Parathyroid adenoma (tissue), 2 donors: Measurements from ENCODE around the gene PRKN.

Experiments used
- H2AFZ ChIP-seq: fragments of 300-600 bp; sonication (generic); one replicate; pipeline ENCODE4 v1.7.0; 2017; ENCODE audit warnings: antibody characterized with exemption, mild to moderate bottlenecking
- H3K27ac ChIP-seq: fragments of 300-600 bp; sonication (generic); one replicate; pipeline ENCODE4 v1.7.0; 2017
- H3K27me3 ChIP-seq: fragments of 300-600 bp; sonication (generic); one replicate; pipeline ENCODE4 v1.7.0; 2017; ENCODE audit warnings: low read length; ENCODE audit not compliant: control insufficient read depth, insufficient read depth
- H3K36me3 ChIP-seq: fragments of 300-600 bp; sonication (generic); one replicate; pipeline ENCODE4 v1.7.0; 2017; ENCODE audit warnings: low read length; ENCODE audit not compliant: control insufficient read depth, insufficient read depth
- H3K4me1 ChIP-seq: fragments of 300-600 bp; sonication (generic); one replicate; pipeline ENCODE4 v1.7.0; 2017; ENCODE audit warnings: control low read depth
- H3K4me2 ChIP-seq: fragments of 300-600 bp; sonication (generic); one replicate; pipeline ENCODE4 v1.7.0; 2017; ENCODE audit warnings: low read length
- H3K4me3 ChIP-seq: fragments of 300-600 bp; sonication (generic); one replicate; pipeline ENCODE4 v1.7.0; 2017; ENCODE audit warnings: low read depth, low read length
- H3K79me2 ChIP-seq: fragments of 300-600 bp; sonication (generic); one replicate; pipeline ENCODE4 v1.7.0; 2017; ENCODE audit warnings: control low read depth
- H3K9ac ChIP-seq: fragments of 300-600 bp; sonication (generic); one replicate; pipeline ENCODE4 v1.7.0; 2017; ENCODE audit warnings: mild to moderate bottlenecking
- H3K9me3 ChIP-seq: fragments of 300-600 bp; sonication (generic); one replicate; pipeline ENCODE4 v1.7.0; 2017; ENCODE audit warnings: low read length; ENCODE audit not compliant: control insufficient read depth
- TF ChIP-seq, protein P1 (sequence below): fragments of 300-600 bp; sonication (generic); IDR thresholded peaks from one replicate; pipeline ENCODE4 v1.7.0; 2017; ENCODE audit warnings: antibody characterized with exemption, mild to moderate bottlenecking
- donor health status: primary hyperparathyroidism.

PRKN gene

DNA sequence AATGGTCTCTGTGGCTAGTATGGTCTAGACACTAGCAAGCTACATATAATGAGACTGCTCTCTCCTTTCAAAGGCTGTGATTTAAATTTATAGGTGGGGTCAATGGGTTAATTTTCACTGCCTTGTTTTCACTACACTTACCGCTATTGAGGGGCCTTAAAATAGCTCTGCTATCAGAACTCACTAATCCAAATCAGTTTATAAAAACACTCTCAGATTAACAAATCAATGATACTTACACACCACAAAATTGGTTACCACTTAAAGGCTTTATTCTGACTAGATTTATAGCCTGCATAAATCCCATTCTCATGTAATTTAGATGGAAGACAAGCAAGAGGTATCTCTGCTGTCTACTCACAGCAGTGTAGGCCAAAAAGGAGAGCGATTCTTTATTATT lies 1140.7 kb downstream of the PRKN start:
- Histone ChIP-seq H3K27ac (no peak overlapping the region), H3K4me3 (no peak overlapping the region), H3K36me3 (no peaks in the 10 kb centered on the region), H3K4me1 (no peaks in the 10 kb centered on the region), H3K27me3 (no peaks in the 10 kb centered on the region), H3K9me3 (no peaks in the 10 kb centered on the region), H3K4me2 (no peak overlapping the region), H3K9ac (no peak overlapping the region), H2AFZ (no peak overlapping the region), H3K79me2 (no peaks in the 10 kb centered on the region)
- TF ChIP-seq, protein P1, sequence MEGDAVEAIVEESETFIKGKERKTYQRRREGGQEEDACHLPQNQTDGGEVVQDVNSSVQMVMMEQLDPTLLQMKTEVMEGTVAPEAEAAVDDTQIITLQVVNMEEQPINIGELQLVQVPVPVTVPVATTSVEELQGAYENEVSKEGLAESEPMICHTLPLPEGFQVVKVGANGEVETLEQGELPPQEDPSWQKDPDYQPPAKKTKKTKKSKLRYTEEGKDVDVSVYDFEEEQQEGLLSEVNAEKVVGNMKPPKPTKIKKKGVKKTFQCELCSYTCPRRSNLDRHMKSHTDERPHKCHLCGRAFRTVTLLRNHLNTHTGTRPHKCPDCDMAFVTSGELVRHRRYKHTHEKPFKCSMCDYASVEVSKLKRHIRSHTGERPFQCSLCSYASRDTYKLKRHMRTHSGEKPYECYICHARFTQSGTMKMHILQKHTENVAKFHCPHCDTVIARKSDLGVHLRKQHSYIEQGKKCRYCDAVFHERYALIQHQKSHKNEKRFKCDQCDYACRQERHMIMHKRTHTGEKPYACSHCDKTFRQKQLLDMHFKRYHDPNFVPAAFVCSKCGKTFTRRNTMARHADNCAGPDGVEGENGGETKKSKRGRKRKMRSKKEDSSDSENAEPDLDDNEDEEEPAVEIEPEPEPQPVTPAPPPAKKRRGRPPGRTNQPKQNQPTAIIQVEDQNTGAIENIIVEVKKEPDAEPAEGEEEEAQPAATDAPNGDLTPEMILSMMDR = no peak

DNA sequence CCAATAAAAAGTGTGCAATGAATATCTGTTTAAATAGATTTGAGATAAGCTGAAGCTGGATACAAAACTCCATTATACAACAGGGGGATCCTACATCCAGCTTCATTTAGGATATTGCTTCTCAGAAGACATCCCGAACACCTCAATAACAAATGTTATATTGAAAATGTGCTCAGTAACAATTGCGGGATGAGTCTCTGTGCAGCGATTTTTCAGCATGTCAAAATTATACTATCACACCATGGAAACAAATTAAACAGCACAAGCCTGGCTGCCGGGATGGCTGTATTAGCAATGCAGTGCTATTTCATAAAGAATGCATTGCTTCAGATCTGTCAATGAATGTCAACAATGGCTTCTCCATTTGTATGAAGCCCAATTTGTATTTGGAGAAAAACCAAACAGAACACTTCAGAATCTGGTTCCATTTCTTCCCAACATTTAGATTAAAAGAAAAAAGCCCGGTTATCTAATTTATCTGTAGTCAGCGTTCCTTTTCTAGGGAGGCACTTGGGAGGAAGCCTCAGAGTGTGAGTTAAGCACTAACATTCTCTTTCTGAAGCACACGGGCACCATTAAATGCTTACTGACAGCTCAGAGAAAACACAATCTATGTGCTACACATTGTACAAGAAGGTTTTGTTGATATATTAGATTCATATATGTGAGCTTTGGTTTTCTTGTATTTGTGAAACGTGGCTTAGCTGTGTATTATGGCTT lies 1142.8 kb downstream of the PRKN start:
- Histone ChIP-seq H3K36me3 (no peaks in the 10 kb centered on the region), H3K4me2 (no peak overlapping the region), H3K4me1 (no peaks in the 10 kb centered on the region), H3K9ac (no peak overlapping the region), H2AFZ (no peak overlapping the region), H3K79me2 (no peaks in the 10 kb centered on the region), H3K4me3 (no peak overlapping the region), H3K9me3 (no peaks in the 10 kb centered on the region), H3K27ac (no peak overlapping the region), H3K27me3 (no peaks in the 10 kb centered on the region)
- TF ChIP-seq, protein P1 = no peak

DNA sequence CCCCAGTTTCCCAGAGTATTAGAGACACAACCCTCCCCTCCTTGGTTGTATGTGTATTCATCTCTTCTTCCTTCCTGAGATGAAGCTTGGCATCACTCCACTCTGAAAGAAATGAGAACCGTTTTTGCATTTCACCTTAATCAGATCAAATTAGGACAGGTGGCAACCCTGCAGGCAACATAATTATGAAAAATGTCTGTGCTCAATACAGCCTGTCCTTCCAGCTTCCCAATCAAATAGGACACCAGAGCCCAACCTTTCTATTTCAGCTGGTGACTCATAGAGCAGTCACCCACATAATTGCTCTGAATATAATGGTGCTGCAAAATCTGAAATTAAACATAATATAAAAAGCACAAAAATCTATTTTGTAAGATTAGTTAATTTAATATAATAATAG lies 1143.5 kb downstream of the PRKN start:
- Histone ChIP-seq H3K27ac (no peak overlapping the region), H3K4me2 (no peak overlapping the region), H3K9me3 (no peaks in the 10 kb centered on the region), H3K9ac (no peak overlapping the region), H3K27me3 (no peaks in the 10 kb centered on the region), H3K4me1 (no peaks in the 10 kb centered on the region), H3K4me3 (no peak overlapping the region), H2AFZ (no peak overlapping the region), H3K79me2 (no peaks in the 10 kb centered on the region), H3K36me3 (no peaks in the 10 kb centered on the region)
- TF ChIP-seq, protein P1 = no peak

DNA sequence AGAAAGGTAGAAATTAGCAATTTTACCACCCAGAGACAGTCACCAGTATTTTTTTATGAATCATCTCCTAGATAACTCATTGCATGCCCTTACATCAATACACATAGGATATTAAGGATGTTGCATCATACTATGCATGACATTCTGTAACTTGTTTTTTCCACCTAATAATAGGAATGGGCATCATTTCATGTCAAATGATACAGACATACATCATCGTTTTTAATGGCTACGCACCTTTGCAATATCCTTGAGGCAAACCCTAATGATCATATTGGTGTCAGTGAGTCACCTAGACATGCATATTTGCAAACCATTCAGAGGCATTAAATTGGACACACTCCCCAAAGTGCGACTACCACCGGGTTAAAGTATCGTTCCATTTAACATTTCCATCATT lies 1144.0 kb downstream of the PRKN start:
- Histone ChIP-seq H3K27ac (no peak overlapping the region), H3K36me3 (no peaks in the 10 kb centered on the region), H3K4me3 (no peak overlapping the region), H3K9me3 (no peaks in the 10 kb centered on the region), H2AFZ (no peak overlapping the region), H3K4me2 (no peak overlapping the region), H3K27me3 (no peaks in the 10 kb centered on the region), H3K9ac (no peak overlapping the region), H3K4me1 (no peaks in the 10 kb centered on the region), H3K79me2 (no peaks in the 10 kb centered on the region)
- TF ChIP-seq, protein P1 = no peak

DNA sequence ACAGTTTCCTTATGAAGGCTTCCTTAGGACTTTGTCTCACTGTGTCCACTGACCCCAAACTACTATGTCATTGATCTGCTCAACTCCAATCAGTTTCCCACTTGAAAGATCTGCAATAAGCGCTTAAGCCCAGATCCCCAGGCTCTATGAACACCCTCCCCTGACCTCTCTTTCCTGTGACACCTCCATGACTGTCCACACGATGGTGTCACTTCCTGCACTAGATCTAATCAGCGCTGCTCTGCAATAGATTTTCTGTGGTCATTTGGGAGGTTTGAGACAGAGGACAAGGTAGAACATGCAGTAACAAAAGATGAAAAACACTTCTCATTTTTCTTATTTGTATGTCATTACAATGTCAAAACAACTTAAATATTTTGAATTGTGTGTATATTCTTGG lies 1149.1 kb downstream of the PRKN start:
- H3K4me3 ChIP-seq = no peak overlapping the region
- H2AFZ ChIP-seq = no peak overlapping the region
- TF ChIP-seq, protein P1 = no peak
- H3K79me2 ChIP-seq = no peaks in the 10 kb centered on the region
- H3K9me3 ChIP-seq = no peaks in the 10 kb centered on the region
- no peaks in the 10 kb centered on the region for H3K27me3 ChIP-seq
- H3K4me2 ChIP-seq = no peak overlapping the region
- no peaks in the 10 kb centered on the region for H3K36me3 ChIP-seq
- no peak overlapping the region for H3K27ac ChIP-seq
- H3K4me1 ChIP-seq = no peaks in the 10 kb centered on the region
- H3K9ac ChIP-seq = no peak overlapping the region
